NOMO-1 treated with dmso at 0.1 percent for 144 hours (cell line): ENCODE results near the gene FANCE.

ENCODE experiments used
- DNase-seq: peaks from one replicate; lab custom pipeline; 2025; ENCODE audit not compliant: unreplicated experiment; lab: John Stamatoyannopoulos, UW

FANCE gene

GRCh38 chr6:35483490-35483889, 31.4 kb downstream of the FANCE start:
- no peak for DNase-seq

- DNase-seq: no peak
Measured at GRCh38 chr6:35483893-35484645, 31.9 kb downstream of the FANCE start.

GRCh38 chr6:35484921-35485392, 32.8 kb downstream of the FANCE start:
- no peak for DNase-seq

GRCh38 chr6:35485402-35485877, 33.3 kb downstream of the FANCE start:
- DNase-seq: no peak

GRCh38 chr6:35486005-35486925, 34.1 kb downstream of the FANCE start:
- DNase-seq: no peak

- DNase-seq: peak; percentile 85
Measured at GRCh38 chr6:35487658-35488516, 35.7 kb downstream of the FANCE start.

GRCh38 chr6:35488517-35488862, 36.4 kb downstream of the FANCE start:
- DNase-seq: no peak

- no peak for DNase-seq
Measured at GRCh38 chr6:35489066-35489465, 36.9 kb downstream of the FANCE start.

- DNase-seq: no peak
Measured at GRCh38 chr6:35489995-35490791, 38.1 kb downstream of the FANCE start.

GRCh38 chr6:35490821-35491557, 38.9 kb downstream of the FANCE start:
- DNase-seq: no peak

- DNase-seq: no peak
Measured at GRCh38 chr6:35491558-35492257, 39.6 kb downstream of the FANCE start.

GRCh38 chr6:35492258-35492973, 40.3 kb downstream of the FANCE start:
- DNase-seq: no peak

GRCh38 chr6:35492974-35493284, 40.8 kb downstream of the FANCE start:
- no peak for DNase-seq

- no peak for DNase-seq
Measured at GRCh38 chr6:35493307-35493983, 41.3 kb downstream of the FANCE start.

GRCh38 chr6:35494161-35494563, 42.0 kb downstream of the FANCE start:
- no peak for DNase-seq

GRCh38 chr6:35495258-35496035, 43.3 kb downstream of the FANCE start:
- DNase-seq: no peak
